ENCODE measurements around the gene PSMC4. TPM values are rescaled to one million over a fixed set of nuclear protein-coding genes. Genes with fewer than 3 reads are reported as not detected.

PSMC4 gene
- total RNA-seq, 2 donors from 2014 or later, result 76.0 to 90.2 TPM

- no peaks in the 10 kb centered on the region for H3K27me3 ChIP-seq
- no peaks in the 10 kb centered on the region for H3K4me1 ChIP-seq
- no peak overlapping the region for H3K4me3 ChIP-seq
- H3K27ac ChIP-seq, result no peak overlapping the region
- TF ChIP-seq CTCF (IDR thresholded peaks at IDR 0.05), result no peak
- H3K36me3 ChIP-seq, result no peaks in the 10 kb centered on the region
- peaks cover 20 to 94% of the 10 kb centered on the region in 2 donors for H3K9me3 ChIP-seq
- DNase-seq (ENCODE audit: low spot score), result no peak
Measured at GRCh38 chr19:40025938-40026596, 55.1 kb downstream of the PSMC4 start.

GRCh38 chr19:40026597-40026970 lies 55.6 kb downstream of the PSMC4 start:
- Histone ChIP-seq H3K36me3 (no peaks in the 10 kb centered on the region), H3K4me1 (no peaks in the 10 kb centered on the region), H3K4me3 (no peak overlapping the region), H3K27ac (no peak overlapping the region), H3K27me3 (no peaks in the 10 kb centered on the region), H3K9me3 (peaks cover 25 to 98% of the 10 kb centered on the region in 2 donors)
- DNase-seq (ENCODE audit: low spot score), result no peak
- TF ChIP-seq CTCF (IDR thresholded peaks at IDR 0.05), result no peak

Other genes with a start within 250 kb of the PSMC4 start
- gene CLC, start 233.1 kb upstream of the PSMC4 start, total RNA-seq, result not detected
- gene LEUTX, start 192.3 kb upstream of the PSMC4 start, total RNA-seq, result not detected
- gene DYRK1B, start 137.0 kb upstream of the PSMC4 start, total RNA-seq, result 10 to 100 TPM; 11.1 to 14.5 TPM
- gene FBL, start 124.8 kb upstream of the PSMC4 start, total RNA-seq, result 10 to 100 TPM; 63.7 to 88.5 TPM
- 10 to 100 TPM in 1 of 2 donors, 1 to 10 TPM in 1; 3.6 to 45.5 TPM for gene FCGBP, start 36.5 kb upstream of the PSMC4 start, total RNA-seq
- gene ZNF546, start 25.9 kb downstream of the PSMC4 start, total RNA-seq, result 1 to 10 TPM; 3.9 to 4.3 TPM
- gene ZNF780B, start 85.1 kb downstream of the PSMC4 start, total RNA-seq, result 10 to 100 TPM; 11.2 to 13.6 TPM
- gene ZNF780A, start 119.8 kb downstream of the PSMC4 start, total RNA-seq, result 1 to 10 TPM; 2.4 to 4.1 TPM
- 10 to 100 TPM; 12.3 to 13.6 TPM for gene MAP3K10, start 220.3 kb downstream of the PSMC4 start, total RNA-seq
- gene TTC9B, start 247.2 kb downstream of the PSMC4 start, total RNA-seq, result not detected

Measured in right atrium auricular region (tissue), 2 donors.